Caco-2 (cell line): ENCODE data around the gene WAPL. TPM values are rescaled to one million over a fixed set of nuclear protein-coding genes. Genes with fewer than 3 reads are reported as not detected.

Source experiments
- BruUV-seq: library from RNA; stranded (reverse); fragments of 400-500 nt; replicated peaks from 2 replicates; lab custom pipeline; 2021; lab: Mats Ljungman, UMichigan
- CTCF ChIA-PET: fragments of 300-600 bp; sonication (Branson Sonifier 250); formaldehyde crosslinking; loops from one replicate; lab custom pipeline; 2022; ENCODE audit warnings: antibody characterized with exemption; lab: Charles Lee
- POLR2A ChIA-PET: fragments of 300-600 bp; sonication (Branson Sonifier 250); formaldehyde crosslinking; loops from one replicate; lab custom pipeline; 2022; ENCODE audit warnings: antibody characterized with exemption; lab: Charles Lee
- DNase-seq, 2 experiments: peaks; one replicate each; pipeline versions ENCODE4 v3.0.0 to v3.0.0-alpha.2; 2020 to 2022
- H3K27me3 ChIP-seq: replicated peaks from 2 replicates; pipeline ENCODE4 v1.6.0; 2011; ENCODE audit warnings: low read length; ENCODE audit not compliant: control insufficient read depth, insufficient read depth
- H3K36me3 ChIP-seq: 2 replicates; pipeline ENCODE4 v1.5.1; 2011; ENCODE audit warnings: low read length; ENCODE audit not compliant: control insufficient read depth, insufficient read depth
- H3K4me1 ChIP-seq: fragments of 250-450 bp; sonication (Bioruptor Pico); 2 replicates; pipeline ENCODE4 v1.5.1; 2020; ENCODE audit warnings: mild to moderate bottlenecking
- H3K4me3 ChIP-seq: 2 replicates; pipeline ENCODE4 v1.5.1; 2011; ENCODE audit warnings: low read depth, mild to moderate bottlenecking, control low read depth, low read length
- H3K9me3 ChIP-seq: fragments of 250-450 bp; sonication (Bioruptor Pico); 2 replicates; pipeline ENCODE4 v1.5.1; 2020; ENCODE audit warnings: mild to moderate bottlenecking, moderate library complexity
- H3K27ac Mint-ChIP-seq: one replicate; pipeline ENCODE4 v1.8.0; 2022; ENCODE audit warnings: mixed read lengths; ENCODE audit not compliant: unreplicated experiment
- H3K27me3 Mint-ChIP-seq: one replicate; pipeline ENCODE4 v1.8.0; 2022; ENCODE audit warnings: mixed read lengths; ENCODE audit not compliant: insufficient read depth, unreplicated experiment
- H3K36me3 Mint-ChIP-seq: one replicate; pipeline ENCODE4 v1.8.0; 2022; ENCODE audit warnings: mild to moderate bottlenecking, mixed read lengths; ENCODE audit not compliant: insufficient read depth, unreplicated experiment
- H3K4me1 Mint-ChIP-seq: one replicate; pipeline ENCODE4 v1.8.0; 2022; ENCODE audit warnings: low read depth, mixed read lengths; ENCODE audit not compliant: unreplicated experiment
- H3K4me3 Mint-ChIP-seq: one replicate; pipeline ENCODE4 v1.8.0; 2022; ENCODE audit warnings: mild to moderate bottlenecking, moderate library complexity, mixed read lengths; ENCODE audit not compliant: unreplicated experiment
- H3K9me3 Mint-ChIP-seq: one replicate; pipeline ENCODE4 v1.8.0; 2022; ENCODE audit warnings: mixed read lengths; ENCODE audit not compliant: unreplicated experiment
- CTCF ChIP-seq, 2 experiments: fragments of 200-600 bp in 1 of 2; IDR thresholded peaks; 1 replicate in 1 of 2; 2 replicates in 1 of 2; pipeline versions ENCODE4 v1.5.1 to v1.8.0; 2011 to 2022; ENCODE audit warnings: antibody characterized with exemption in 1 of 2, control low read depth in 1 of 2, inconsistent platforms in 1 of 2, low read depth in 1 of 2, low read length in 1 of 2, mild to moderate bottlenecking in 1 of 2, moderate library complexity in 1 of 2; ENCODE audit not compliant: insufficient read depth in 1 of 2, severe bottlenecking in 1 of 2, unreplicated experiment in 1 of 2
- intact Hi-C: fragments of 100-400 bp; cut with micrococcal nuclease; formaldehyde crosslinking; loops from one replicate; pipeline ENCODE4 v1.10.0; 2022; ENCODE audit not compliant: unreplicated experiment
- total RNA-seq: library from RNA; stranded (reverse); gene quantifications from 2 replicates; pipeline ENCODE4 v1.2.3, GENCODE V29; 2022

WAPL gene
- total RNA-seq, 1 experiment from 2014 or later, result 49.2 TPM

GRCh38 chr10:86423739-86424138, 97.9 kb downstream of the WAPL start:
- Mint-ChIP-seq H3K4me3 (no peak overlapping the region), H3K36me3 (no peaks in the 10 kb centered on the region), H3K4me1 (no peaks in the 10 kb centered on the region), H3K27ac (no peak overlapping the region), H3K9me3 (no peaks in the 10 kb centered on the region), H3K27me3 (no peaks in the 10 kb centered on the region)
- no peaks in the 10 kb centered on the region for H3K9me3 ChIP-seq
- TF ChIP-seq CTCF (IDR thresholded peaks at IDR 0.05; ENCODE audit: insufficient read depth in 1 of 2, low read depth in 1 of 2, low read length in 1 of 2, severe bottlenecking in 1 of 2, unreplicated experiment in 1 of 2), result no peak
- no peaks in the 10 kb centered on the region for H3K27me3 ChIP-seq
- H3K36me3 ChIP-seq, result no peaks in the 10 kb centered on the region
- BruUV-seq, result no TSS peak
- no peak overlapping the region for H3K4me3 ChIP-seq
- POLR2A ChIA-PET, result no interaction called here
- no peaks in the 10 kb centered on the region for H3K4me1 ChIP-seq
- no peak for DNase-seq
- CTCF ChIA-PET, result no interaction called here
- intact Hi-C loops, result no loop called here

DNA sequence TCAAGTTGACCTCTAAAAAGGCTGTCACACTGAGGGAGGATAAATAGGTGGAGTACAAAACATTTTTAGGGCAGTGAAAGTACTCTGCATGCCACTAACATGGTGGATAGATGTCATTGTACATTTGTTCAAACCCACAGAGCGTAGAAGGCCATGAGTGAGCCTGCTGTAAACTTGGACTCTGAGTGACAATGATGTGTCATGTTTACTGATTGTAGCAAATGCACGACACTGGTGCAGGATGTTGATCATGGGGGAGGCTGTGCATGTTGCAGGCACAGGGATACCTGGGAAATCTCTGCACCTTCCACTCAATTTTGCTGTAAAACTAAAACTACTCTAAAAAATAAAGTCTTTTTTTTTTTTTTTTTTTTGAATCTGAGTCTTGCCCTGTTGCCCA, 102.5 kb downstream of the WAPL start:
- Mint-ChIP-seq H3K27me3 (peaks cover 4% of the 10 kb centered on the region), H3K36me3 (no peaks in the 10 kb centered on the region), H3K4me3 (no peak overlapping the region), H3K4me1 (no peaks in the 10 kb centered on the region), H3K27ac (no peak overlapping the region), H3K9me3 (no peaks in the 10 kb centered on the region)
- intact Hi-C loops, result no loop called here
- no TSS peak for BruUV-seq
- H3K9me3 ChIP-seq, result no peaks in the 10 kb centered on the region
- ChIA-PET POLR2A (no interaction called here), CTCF (no interaction called here)
- no peak for TF ChIP-seq CTCF (IDR thresholded peaks at IDR 0.05; ENCODE audit: insufficient read depth in 1 of 2, low read depth in 1 of 2, low read length in 1 of 2, severe bottlenecking in 1 of 2, unreplicated experiment in 1 of 2)
- H3K4me3 ChIP-seq, result no peak overlapping the region
- no peaks in the 10 kb centered on the region for H3K4me1 ChIP-seq
- DNase-seq, result no peak
- H3K27me3 ChIP-seq, result no peaks in the 10 kb centered on the region
- H3K36me3 ChIP-seq, result no peaks in the 10 kb centered on the region

DNA sequence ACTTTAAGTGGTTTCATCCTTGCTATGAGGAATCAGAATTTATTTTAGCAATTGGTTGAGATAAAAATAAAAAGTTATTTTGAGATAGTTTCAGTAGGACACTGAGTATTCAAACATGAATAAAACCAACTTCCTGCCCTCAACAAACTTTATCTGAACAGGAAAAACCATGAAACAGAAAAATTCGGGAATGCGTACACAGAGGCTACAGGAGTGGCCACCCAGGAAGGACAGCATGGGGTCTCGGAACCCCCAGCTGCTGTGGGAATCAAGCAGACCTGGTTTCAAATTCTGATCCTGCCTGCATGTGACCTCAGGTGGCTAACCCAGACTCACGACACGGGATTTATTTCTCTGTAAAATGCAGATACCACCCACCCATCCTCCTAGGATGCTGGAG, 106.0 kb downstream of the WAPL start:
- DNase-seq, result no peak
- no peaks in the 10 kb centered on the region for H3K4me1 ChIP-seq
- H3K4me1 Mint-ChIP-seq, result peaks cover 7% of the 10 kb centered on the region
- H3K9me3 ChIP-seq, result peaks cover 5% of the 10 kb centered on the region
- no peak overlapping the region for H3K27ac Mint-ChIP-seq
- intact Hi-C loops, result no loop called here
- H3K4me3 Mint-ChIP-seq, result no peak overlapping the region
- no peaks in the 10 kb centered on the region for H3K36me3 ChIP-seq
- H3K27me3 ChIP-seq, result no peaks in the 10 kb centered on the region
- POLR2A ChIA-PET, result no interaction called here
- no peak for TF ChIP-seq CTCF (IDR thresholded peaks at IDR 0.05; ENCODE audit: insufficient read depth in 1 of 2, low read depth in 1 of 2, low read length in 1 of 2, severe bottlenecking in 1 of 2, unreplicated experiment in 1 of 2)
- H3K36me3 Mint-ChIP-seq, result no peaks in the 10 kb centered on the region
- no peak overlapping the region for H3K4me3 ChIP-seq
- CTCF ChIA-PET, result no interaction called here
- peaks cover 4% of the 10 kb centered on the region for H3K27me3 Mint-ChIP-seq
- peaks cover 9% of the 10 kb centered on the region for H3K9me3 Mint-ChIP-seq
- no TSS peak for BruUV-seq
